Tibial artery (tissue), 4 donors: ENCODE data around the gene KRAS.

Source experiments
- DNase-seq, 2 donors: peaks; one replicate each; pipeline ENCODE4 v3.0.0-alpha.2; 2019
- H3K27ac ChIP-seq, 2 donors: fragments of 200-600 bp; sonication (generic) in 1 of 2; 1 replicate in 1 of 2; 2 replicates in 1 of 2; pipeline ENCODE4 v1.5.1; 2018 to 2019; ENCODE audit warnings: mild to moderate bottlenecking in 1 of 2
- H3K27me3 ChIP-seq, 2 donors: fragments of 200-600 bp; sonication (generic) in 1 of 2; one replicate each; pipeline versions ENCODE4 v1.5.1 to v1.6.0; 2016 to 2019
- H3K36me3 ChIP-seq, 3 donors: fragments of 200-600 bp; sonication (generic) in 2 of 3; one replicate each; pipeline ENCODE4 v1.5.1; 2016 to 2019; ENCODE audit warnings: mild to moderate bottlenecking in 2 of 3
- H3K4me1 ChIP-seq, 4 donors: fragments of 200-600 bp; sonication (generic) in 2 of 4; 1 replicate in 3 of 4; 2 replicates in 1 of 4; pipeline ENCODE4 v1.5.1; 2016 to 2019
- H3K4me3 ChIP-seq, 2 donors: fragments of 200-600 bp; sonication (generic) in 1 of 2; 1 replicate in 1 of 2; 2 replicates in 1 of 2; pipeline ENCODE4 v1.5.1; 2018 to 2019; ENCODE audit warnings: mild to moderate bottlenecking in 2 of 2
- H3K9me3 ChIP-seq, 3 donors: fragments of 200-600 bp; sonication (generic) in 1 of 3; one replicate each; pipeline ENCODE4 v1.5.1; 2016 to 2019
- CTCF ChIP-seq, 2 experiments: fragments of 200-600 bp in 1 of 2; fragments of 450-650 bp in 1 of 2; IDR thresholded peaks; one replicate each; pipeline ENCODE4 v1.5.1; 2017 to 2019; ENCODE audit warnings: antibody characterized with exemption in 2 of 2, mild to moderate bottlenecking in 1 of 2, moderate library complexity in 1 of 2
- intact Hi-C: fragments of 100-400 bp; cut with DNase I; formaldehyde crosslinking; loops from one replicate; pipeline ENCODE4 v1.15.0; 2023; ENCODE audit warnings: low total_unique reads

Gene KRAS

GRCh38 chr12:25254271-25254880 is 3.6 kb upstream of the KRAS start:
- H3K36me3 ChIP-seq, result no peaks in the 10 kb centered on the region
- TF ChIP-seq CTCF (IDR thresholded peaks at IDR 0.05), result no peak
- intact Hi-C loops, result loop anchor here (5.0 kb wide), 1 partner anchor 57 kb away; the partner anchor contains the start of genes DNAI7 and ETFRF1
- H3K4me1 ChIP-seq, result peaks cover 0 to 7% (median 3%) of the 10 kb centered on the region in 4 donors
- H3K9me3 ChIP-seq, result no peaks in the 10 kb centered on the region
- H3K27me3 ChIP-seq, result no peaks in the 10 kb centered on the region
- H3K4me3 ChIP-seq, result no peak overlapping the region
- no peak overlapping the region for H3K27ac ChIP-seq
- DNase-seq, result no peak

- intact Hi-C loops, result loop anchor here (5.0 kb wide), 1 partner anchor 56 kb away; the partner anchor contains the start of genes DNAI7 and ETFRF1
- H3K9me3 ChIP-seq, result no peaks in the 10 kb centered on the region
- H3K36me3 ChIP-seq, result no peaks in the 10 kb centered on the region
- DNase-seq, result no peak
- H3K4me3 ChIP-seq, result no peak overlapping the region
- H3K27me3 ChIP-seq, result no peaks in the 10 kb centered on the region
- no peak overlapping the region for H3K27ac ChIP-seq
- H3K4me1 ChIP-seq, result peaks cover 0 to 14% (median 8%) of the 10 kb centered on the region in 4 donors
- TF ChIP-seq CTCF (IDR thresholded peaks at IDR 0.05), result no peak
These were observed 2.8 kb upstream of the KRAS start for GRCh38 chr12:25253371-25254068.

GRCh38 chr12:25252946-25253345 is 2.2 kb upstream of the KRAS start:
- Histone ChIP-seq H3K4me3 (no peak overlapping the region), H3K27ac (no peak overlapping the region), H3K27me3 (no peaks in the 10 kb centered on the region), H3K9me3 (no peaks in the 10 kb centered on the region), H3K4me1 (peaks cover 0 to 15% (median 11%) of the 10 kb centered on the region in 4 donors), H3K36me3 (no peaks in the 10 kb centered on the region)
- intact Hi-C loops, result loop anchor here (5.0 kb wide), 1 partner anchor 56 kb away; the partner anchor contains the start of genes DNAI7 and ETFRF1
- TF ChIP-seq CTCF (IDR thresholded peaks at IDR 0.05), result no peak
- DNase-seq, result no peak

GRCh38 chr12:25251769-25252168 is 1.0 kb upstream of the KRAS start:
- peaks cover 0 to 15% (median 11%) of the 10 kb centered on the region in 4 donors for H3K4me1 ChIP-seq
- DNase-seq, result no peak
- peak overlapping the region; percentile 97 to 99 for H3K4me3 ChIP-seq
- H3K27me3 ChIP-seq, result no peaks in the 10 kb centered on the region
- H3K9me3 ChIP-seq, result no peaks in the 10 kb centered on the region
- H3K27ac ChIP-seq, result peak overlapping the region; percentile 97 to 98
- TF ChIP-seq CTCF (IDR thresholded peaks at IDR 0.05), result no peak
- no peaks in the 10 kb centered on the region for H3K36me3 ChIP-seq
- intact Hi-C loops, result loop anchor here (5.0 kb wide), 1 partner anchor 54 kb away; the partner anchor contains the start of genes DNAI7 and ETFRF1

- Histone ChIP-seq H3K27ac (peak overlapping the region; percentile 97 to 98), H3K27me3 (no peaks in the 10 kb centered on the region), H3K9me3 (no peaks in the 10 kb centered on the region), H3K4me3 (peak overlapping the region; percentile 97 to 99), H3K36me3 (no peaks in the 10 kb centered on the region), H3K4me1 (peaks cover 0 to 15% (median 11%) of the 10 kb centered on the region in 4 donors)
- no peak for TF ChIP-seq CTCF (IDR thresholded peaks at IDR 0.05)
- intact Hi-C loops, result loop anchor here (5.0 kb wide), 1 partner anchor 53 kb away; the partner anchor contains the start of genes DNAI7 and ETFRF1
- peak; percentile 42 to 79 for DNase-seq
These were observed 594 bp downstream of the KRAS start for GRCh38 chr12:25249931-25250738.
